HepG2 (cell line): ENCODE data around the gene PRRT1B. TPM values are rescaled to one million over a fixed set of nuclear protein-coding genes. Genes with fewer than 3 reads are reported as not detected.

ENCODE experiments used
- CC2D1A ChIP-seq: sonication (generic); formaldehyde crosslinking; IDR thresholded peaks from 2 replicates; pipeline ENCODE4 v1.8.1; 2023; ENCODE audit warnings: mild to moderate bottlenecking, missing genetic modification reagents
- CENPT ChIP-seq: sonication (generic); formaldehyde crosslinking; IDR thresholded peaks from 2 replicates; pipeline ENCODE4 v1.8.0; 2022; ENCODE audit warnings: low read depth, mild to moderate bottlenecking, moderate library complexity, missing genetic modification reagents
- GATAD1 ChIP-seq: IDR thresholded peaks from 2 replicates; pipeline ENCODE4 v1.6.1; 2016; ENCODE audit warnings: missing genetic modification reagents, missing compliant biosample characterization
- JARID2 ChIP-seq: sonication (generic); formaldehyde crosslinking; IDR thresholded peaks from 2 replicates; pipeline ENCODE4 v1.8.1; 2023; ENCODE audit warnings: missing genetic modification reagents, inconsistent platforms; ENCODE audit not compliant: insufficient replicate concordance
- KMT2B ChIP-seq: IDR thresholded peaks from 2 replicates; pipeline ENCODE4 v1.6.1; 2016; ENCODE audit warnings: missing genetic modification reagents, missing compliant biosample characterization
- MBNL3 ChIP-seq: fragments of 250-450 bp; sonication (Bioruptor Pico); conservative IDR thresholded peaks from 2 replicates; pipeline ENCODE4 v1.8.0; 2022; ENCODE audit warnings: mild to moderate bottlenecking, inconsistent platforms
- SIN3A ChIP-seq: IDR thresholded peaks from 2 replicates; pipeline ENCODE4 v1.6.1; 2011; ENCODE audit warnings: low read depth, mild to moderate bottlenecking, control low read depth, low read length, borderline replicate concordance
- ZKSCAN8 ChIP-seq: IDR thresholded peaks from 2 replicates; pipeline ENCODE4 v1.6.1; 2016; ENCODE audit warnings: borderline replicate concordance, missing genetic modification reagents, missing compliant biosample characterization
- ZNF788 ChIP-seq: sonication (generic); formaldehyde crosslinking; IDR thresholded peaks from 2 replicates; pipeline ENCODE4 v1.5.0; 2020; ENCODE audit warnings: mild to moderate bottlenecking, missing genetic modification reagents, borderline replicate concordance
- polyA plus RNA-seq, 8 experiments: library from polyadenylated mRNA; depleted of rRNA in 3 of 8; stranded (reverse) in 7 of 8; unstranded in 1 of 8; fragments of >200 nt; fragmentation: Illumina TruSeq in 4 of 8; extraction: Trizol in 4 of 8; gene quantifications; 2 replicates each; pipeline versions ENCODE4 v1.2.1 to v1.2.3, GENCODE V29; 2011 to 2016; ENCODE audit warnings: low read depth in 4 of 8, missing spikeins in 1 of 8, mixed read lengths in 1 of 8; ENCODE audit not compliant: insufficient read depth in 1 of 8
- total RNA-seq, 5 experiments: library from RNA; depleted of rRNA; stranded (reverse); fragments of >200 nt; fragmentation: Illumina TruSeq; extraction: Trizol; gene quantifications; 2 replicates each; pipeline ENCODE4 v1.2.3, GENCODE V29; 2016; ENCODE audit warnings: low read depth in 1 of 5
- TF ChIP-seq, protein P1 (sequence below): sonication (generic); formaldehyde crosslinking; IDR thresholded peaks from 2 replicates; pipeline ENCODE4 v1.4.0; 2020; ENCODE audit warnings: missing genetic modification reagents
- TF ChIP-seq, protein P2 (sequence below): sonication (generic); formaldehyde crosslinking; IDR thresholded peaks from 2 replicates; pipeline ENCODE4 v1.9.0; 2022; ENCODE audit warnings: missing genetic modification reagents, mild to moderate bottlenecking, borderline replicate concordance
- TF ChIP-seq, protein P3 (sequence below): sonication (generic); formaldehyde crosslinking; IDR thresholded peaks from 2 replicates; pipeline ENCODE4 v1.4.0; 2020; ENCODE audit warnings: low read depth, mild to moderate bottlenecking, missing genetic modification reagents
- TF ChIP-seq, protein P4 (sequence below): IDR thresholded peaks from 2 replicates; pipeline ENCODE4 v1.6.1; 2016; ENCODE audit warnings: low read depth, borderline replicate concordance
- TF ChIP-seq, protein P5 (sequence below): IDR thresholded peaks from 2 replicates; pipeline ENCODE4 v1.6.1; 2016
- TF ChIP-seq, protein P6 (sequence below): sonication (generic); formaldehyde crosslinking; IDR thresholded peaks from 2 replicates; pipeline ENCODE4 v1.4.0; 2020; ENCODE audit warnings: missing genetic modification reagents
- TF ChIP-seq, protein P7 (sequence below): IDR thresholded peaks from 2 replicates; pipeline ENCODE4 v1.6.1; 2016; ENCODE audit warnings: mild to moderate bottlenecking

Gene PRRT1B
- total and polyA plus RNA-seq, 2 of the 13 experiments (the other 11 are each of a cell fraction or from before 2014, with no cell fraction given): not detected

DNA sequence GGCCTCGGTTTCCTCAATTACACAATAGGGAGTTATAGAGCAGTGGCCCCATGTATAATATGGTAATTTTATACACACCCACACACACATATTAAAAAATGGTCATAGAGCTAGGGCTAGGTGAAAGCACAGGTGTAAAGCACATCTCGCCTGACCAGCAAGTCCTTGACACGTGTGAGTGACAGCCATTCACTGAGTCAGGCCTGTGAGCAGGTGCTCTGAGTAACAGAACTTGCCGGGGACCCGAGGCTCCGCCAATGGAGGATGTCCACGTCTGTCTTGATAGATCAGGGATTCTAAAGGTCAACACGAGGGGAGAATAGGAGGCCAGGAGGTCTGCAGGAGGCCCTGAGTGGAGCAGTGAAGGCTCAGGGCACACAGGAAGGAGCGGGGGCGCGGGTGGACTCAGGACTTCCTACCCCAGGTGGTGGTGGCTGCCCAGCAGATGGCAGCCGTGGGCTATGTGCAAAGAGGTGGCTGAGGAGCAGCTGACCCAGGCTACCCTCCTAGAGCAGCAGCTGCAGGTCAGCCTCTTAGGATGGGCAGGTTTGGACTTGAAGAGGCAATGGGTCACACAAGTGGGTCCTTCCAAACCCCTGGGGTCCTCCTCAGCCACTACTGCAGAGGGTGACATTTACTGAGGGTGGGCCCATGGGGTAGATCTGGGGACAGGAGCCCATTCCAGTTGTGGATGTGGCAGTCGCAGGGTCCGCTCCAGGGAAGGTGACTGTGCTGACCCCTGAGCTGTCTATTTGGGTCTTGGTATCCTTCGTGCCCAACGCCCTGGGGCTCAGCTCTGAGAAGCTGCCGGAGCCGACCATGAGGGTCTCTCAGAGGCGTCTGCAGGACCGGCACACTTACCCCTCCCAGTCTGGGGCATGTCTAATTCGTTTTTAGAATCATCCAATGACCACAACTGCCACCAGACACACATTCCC lies 45.9 kb downstream of the PRRT1B start (continued):
- TF ChIP-seq, protein P1, sequence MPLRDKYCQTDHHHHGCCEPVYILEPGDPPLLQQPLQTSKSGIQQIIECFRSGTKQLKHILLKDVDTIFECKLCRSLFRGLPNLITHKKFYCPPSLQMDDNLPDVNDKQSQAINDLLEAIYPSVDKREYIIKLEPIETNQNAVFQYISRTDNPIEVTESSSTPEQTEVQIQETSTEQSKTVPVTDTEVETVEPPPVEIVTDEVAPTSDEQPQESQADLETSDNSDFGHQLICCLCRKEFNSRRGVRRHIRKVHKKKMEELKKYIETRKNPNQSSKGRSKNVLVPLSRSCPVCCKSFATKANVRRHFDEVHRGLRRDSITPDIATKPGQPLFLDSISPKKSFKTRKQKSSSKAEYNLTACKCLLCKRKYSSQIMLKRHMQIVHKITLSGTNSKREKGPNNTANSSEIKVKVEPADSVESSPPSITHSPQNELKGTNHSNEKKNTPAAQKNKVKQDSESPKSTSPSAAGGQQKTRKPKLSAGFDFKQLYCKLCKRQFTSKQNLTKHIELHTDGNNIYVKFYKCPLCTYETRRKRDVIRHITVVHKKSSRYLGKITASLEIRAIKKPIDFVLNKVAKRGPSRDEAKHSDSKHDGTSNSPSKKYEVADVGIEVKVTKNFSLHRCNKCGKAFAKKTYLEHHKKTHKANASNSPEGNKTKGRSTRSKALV: 0 out of 2 replicates have a peak, but pooled peaks have one; percentile 56
- TF ChIP-seq ZNF788 (CRISPR knock-in tag): peak; percentile 18; the same call in 1 of the 2 replicates
- TF ChIP-seq, protein P2, sequence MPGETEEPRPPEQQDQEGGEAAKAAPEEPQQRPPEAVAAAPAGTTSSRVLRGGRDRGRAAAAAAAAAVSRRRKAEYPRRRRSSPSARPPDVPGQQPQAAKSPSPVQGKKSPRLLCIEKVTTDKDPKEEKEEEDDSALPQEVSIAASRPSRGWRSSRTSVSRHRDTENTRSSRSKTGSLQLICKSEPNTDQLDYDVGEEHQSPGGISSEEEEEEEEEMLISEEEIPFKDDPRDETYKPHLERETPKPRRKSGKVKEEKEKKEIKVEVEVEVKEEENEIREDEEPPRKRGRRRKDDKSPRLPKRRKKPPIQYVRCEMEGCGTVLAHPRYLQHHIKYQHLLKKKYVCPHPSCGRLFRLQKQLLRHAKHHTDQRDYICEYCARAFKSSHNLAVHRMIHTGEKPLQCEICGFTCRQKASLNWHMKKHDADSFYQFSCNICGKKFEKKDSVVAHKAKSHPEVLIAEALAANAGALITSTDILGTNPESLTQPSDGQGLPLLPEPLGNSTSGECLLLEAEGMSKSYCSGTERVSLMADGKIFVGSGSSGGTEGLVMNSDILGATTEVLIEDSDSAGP (CRISPR knock-in tag): peak; percentile 70
- no peak for TF ChIP-seq KMT2B
- TF ChIP-seq, protein P3, sequence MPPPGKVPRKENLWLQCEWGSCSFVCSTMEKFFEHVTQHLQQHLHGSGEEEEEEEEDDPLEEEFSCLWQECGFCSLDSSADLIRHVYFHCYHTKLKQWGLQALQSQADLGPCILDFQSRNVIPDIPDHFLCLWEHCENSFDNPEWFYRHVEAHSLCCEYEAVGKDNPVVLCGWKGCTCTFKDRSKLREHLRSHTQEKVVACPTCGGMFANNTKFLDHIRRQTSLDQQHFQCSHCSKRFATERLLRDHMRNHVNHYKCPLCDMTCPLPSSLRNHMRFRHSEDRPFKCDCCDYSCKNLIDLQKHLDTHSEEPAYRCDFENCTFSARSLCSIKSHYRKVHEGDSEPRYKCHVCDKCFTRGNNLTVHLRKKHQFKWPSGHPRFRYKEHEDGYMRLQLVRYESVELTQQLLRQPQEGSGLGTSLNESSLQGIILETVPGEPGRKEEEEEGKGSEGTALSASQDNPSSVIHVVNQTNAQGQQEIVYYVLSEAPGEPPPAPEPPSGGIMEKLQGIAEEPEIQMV (CRISPR knock-in tag): peak; percentile 37; the same call in 1 of the 2 replicates
- TF ChIP-seq JARID2 (CRISPR knock-in tag): peak; percentile 51
- TF ChIP-seq, protein P4, sequence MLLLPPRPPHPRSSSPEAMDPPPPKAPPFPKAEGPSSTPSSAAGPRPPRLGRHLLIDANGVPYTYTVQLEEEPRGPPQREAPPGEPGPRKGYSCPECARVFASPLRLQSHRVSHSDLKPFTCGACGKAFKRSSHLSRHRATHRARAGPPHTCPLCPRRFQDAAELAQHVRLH (CRISPR knock-in tag): peak; percentile 82; the same call in 1 of the 2 replicates
- TF ChIP-seq GATAD1 (CRISPR knock-in tag): 0 out of 2 replicates have a peak, but pooled peaks have one; percentile 31
- TF ChIP-seq, protein P5, sequence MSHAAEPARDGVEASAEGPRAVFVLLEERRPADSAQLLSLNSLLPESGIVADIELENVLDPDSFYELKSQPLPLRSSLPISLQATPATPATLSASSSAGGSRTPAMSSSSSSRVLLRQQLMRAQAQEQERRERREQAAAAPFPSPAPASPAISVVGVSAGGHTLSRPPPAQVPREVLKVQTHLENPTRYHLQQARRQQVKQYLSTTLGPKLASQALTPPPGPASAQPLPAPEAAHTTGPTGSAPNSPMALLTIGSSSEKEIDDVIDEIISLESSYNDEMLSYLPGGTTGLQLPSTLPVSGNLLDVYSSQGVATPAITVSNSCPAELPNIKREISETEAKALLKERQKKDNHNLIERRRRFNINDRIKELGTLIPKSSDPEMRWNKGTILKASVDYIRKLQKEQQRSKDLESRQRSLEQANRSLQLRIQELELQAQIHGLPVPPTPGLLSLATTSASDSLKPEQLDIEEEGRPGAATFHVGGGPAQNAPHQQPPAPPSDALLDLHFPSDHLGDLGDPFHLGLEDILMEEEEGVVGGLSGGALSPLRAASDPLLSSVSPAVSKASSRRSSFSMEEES (CRISPR knock-in tag): peak; percentile 45; the same call in 1 of the 2 replicates
- no peak for TF ChIP-seq CENPT (CRISPR knock-in tag)
- TF ChIP-seq MBNL3: no peak
- TF ChIP-seq, protein P6, sequence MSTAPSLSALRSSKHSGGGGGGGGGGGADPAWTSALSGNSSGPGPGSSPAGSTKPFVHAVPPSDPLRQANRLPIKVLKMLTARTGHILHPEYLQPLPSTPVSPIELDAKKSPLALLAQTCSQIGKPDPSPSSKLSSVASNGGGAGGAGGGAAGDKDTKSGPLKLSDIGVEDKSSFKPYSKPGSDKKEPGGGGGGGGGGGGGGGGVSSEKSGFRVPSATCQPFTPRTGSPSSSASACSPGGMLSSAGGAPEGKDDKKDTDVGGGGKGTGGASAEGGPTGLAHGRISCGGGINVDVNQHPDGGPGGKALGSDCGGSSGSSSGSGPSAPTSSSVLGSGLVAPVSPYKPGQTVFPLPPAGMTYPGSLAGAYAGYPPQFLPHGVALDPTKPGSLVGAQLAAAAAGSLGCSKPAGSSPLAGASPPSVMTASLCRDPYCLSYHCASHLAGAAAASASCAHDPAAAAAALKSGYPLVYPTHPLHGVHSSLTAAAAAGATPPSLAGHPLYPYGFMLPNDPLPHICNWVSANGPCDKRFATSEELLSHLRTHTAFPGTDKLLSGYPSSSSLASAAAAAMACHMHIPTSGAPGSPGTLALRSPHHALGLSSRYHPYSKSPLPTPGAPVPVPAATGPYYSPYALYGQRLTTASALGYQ (CRISPR knock-in tag): no peak
- TF ChIP-seq, protein P7, sequence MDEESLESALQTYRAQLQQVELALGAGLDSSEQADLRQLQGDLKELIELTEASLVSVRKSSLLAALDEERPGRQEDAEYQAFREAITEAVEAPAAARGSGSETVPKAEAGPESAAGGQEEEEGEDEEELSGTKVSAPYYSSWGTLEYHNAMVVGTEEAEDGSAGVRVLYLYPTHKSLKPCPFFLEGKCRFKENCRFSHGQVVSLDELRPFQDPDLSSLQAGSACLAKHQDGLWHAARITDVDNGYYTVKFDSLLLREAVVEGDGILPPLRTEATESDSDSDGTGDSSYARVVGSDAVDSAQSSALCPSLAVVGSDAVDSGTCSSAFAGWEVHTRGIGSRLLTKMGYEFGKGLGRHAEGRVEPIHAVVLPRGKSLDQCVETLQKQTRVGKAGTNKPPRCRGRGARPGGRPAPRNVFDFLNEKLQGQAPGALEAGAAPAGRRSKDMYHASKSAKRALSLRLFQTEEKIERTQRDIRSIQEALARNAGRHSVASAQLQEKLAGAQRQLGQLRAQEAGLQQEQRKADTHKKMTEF (CRISPR knock-in tag): peak; percentile 53; the same call in 1 of the 2 replicates
- no peak for TF ChIP-seq CC2D1A (CRISPR knock-in tag)
- 0 out of 2 replicates have a peak, but pooled peaks have one; percentile 16 for TF ChIP-seq ZKSCAN8 (CRISPR knock-in tag)
- TF ChIP-seq SIN3A: no peak
